Measurements from ENCODE around the gene PLAGL1.
A peak's percentile ranks its signal among the peaks of the same experiment; 100 is the strongest.

GRCh38 chr6:144013486-144013909, 5.4 kb upstream of the PLAGL1 start:
- peak in 1 of 3 donors; percentile 51 for TF ChIP-seq CTCF (IDR thresholded peaks at IDR 0.05)
- no peak for TF ChIP-seq POLR2A (IDR thresholded peaks at IDR 0.05)

Data from lower leg skin (tissue), 3 donors.